A549 (cell line): ENCODE data around the gene OPA1.

Experiments
- EP300 ChIP-seq, 2 experiments: fragments of >200 bp; sonication (Bioruptor Twin); formaldehyde crosslinking; IDR thresholded peaks; 2 replicates in 1 of 2; 3 replicates in 1 of 2; pipeline ENCODE4 v1.6.1; 2016 to 2017
- ESRRA ChIP-seq: fragments of 150-350 bp; IDR thresholded peaks from 2 replicates; pipeline ENCODE4 v1.6.1; 2014; ENCODE audit warnings: mild to moderate bottlenecking, low read length, borderline replicate concordance
- JUN ChIP-seq, 2 experiments: fragments of >200 bp; sonication (Bioruptor Twin); formaldehyde crosslinking; IDR thresholded peaks; 2 replicates in 1 of 2; 3 replicates in 1 of 2; pipeline ENCODE4 v1.6.1; 2016 to 2017
- KDM1A ChIP-seq: fragments of 200-600 bp; sonication (generic); IDR thresholded peaks from 2 replicates; pipeline ENCODE4 v1.6.1; 2016; ENCODE audit warnings: low read depth, mild to moderate bottlenecking
- POLR2AphosphoS2 ChIP-seq: conservative IDR thresholded peaks from 2 replicates; pipeline ENCODE4 v1.6.1; 2012; ENCODE audit warnings: low read length, improper control_type of control experiment, inconsistent platforms
- TF ChIP-seq, protein P1 (sequence below): fragments of >200 bp; sonication (Bioruptor Twin); formaldehyde crosslinking; IDR thresholded peaks from 3 replicates; pipeline ENCODE4 v1.5.1; 2016
- TF ChIP-seq, protein P2 (sequence below): fragments of >200 bp; sonication (Bioruptor Twin); formaldehyde crosslinking; IDR thresholded peaks from 3 replicates; pipeline ENCODE4 v1.6.1; 2016
- TF ChIP-seq, protein P3 (sequence below): fragments of 150-350 bp; IDR thresholded peaks from 2 replicates; pipeline ENCODE4 v1.6.1; 2014; ENCODE audit warnings: low read depth, mild to moderate bottlenecking, low read length
- TF ChIP-seq, protein P4 (sequence below): IDR thresholded peaks from 2 replicates; pipeline ENCODE4 v1.6.1; 2012
- TF ChIP-seq, protein P5 (sequence below): IDR thresholded peaks from 2 replicates; pipeline ENCODE4 v1.6.1; 2012
- TF ChIP-seq, protein P6 (sequence below): fragments of 450-650 bp; IDR thresholded peaks from 2 replicates; pipeline ENCODE4 v1.6.1; 2014; ENCODE audit warnings: antibody characterized with exemption

DNA sequence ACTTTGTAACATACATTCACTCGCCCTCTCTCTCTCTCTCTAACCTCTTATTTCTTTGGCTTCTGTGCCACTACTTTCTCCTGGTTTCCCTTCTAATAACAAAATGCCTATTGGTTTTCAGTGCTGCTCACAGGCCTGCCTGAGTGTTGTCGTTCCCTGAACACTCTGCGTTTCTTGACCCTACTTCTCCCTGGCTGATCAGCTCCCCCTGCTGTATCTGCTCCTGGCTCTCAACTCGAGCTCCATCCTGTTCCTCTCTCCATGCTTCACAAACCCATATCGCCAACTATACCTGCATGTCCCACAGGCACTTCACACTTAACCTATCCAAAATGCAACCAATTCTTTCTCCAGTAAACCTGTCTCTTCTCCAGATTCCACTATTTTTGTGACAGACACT is 111.4 kb downstream of the OPA1 start:
- TF ChIP-seq, protein P1, sequence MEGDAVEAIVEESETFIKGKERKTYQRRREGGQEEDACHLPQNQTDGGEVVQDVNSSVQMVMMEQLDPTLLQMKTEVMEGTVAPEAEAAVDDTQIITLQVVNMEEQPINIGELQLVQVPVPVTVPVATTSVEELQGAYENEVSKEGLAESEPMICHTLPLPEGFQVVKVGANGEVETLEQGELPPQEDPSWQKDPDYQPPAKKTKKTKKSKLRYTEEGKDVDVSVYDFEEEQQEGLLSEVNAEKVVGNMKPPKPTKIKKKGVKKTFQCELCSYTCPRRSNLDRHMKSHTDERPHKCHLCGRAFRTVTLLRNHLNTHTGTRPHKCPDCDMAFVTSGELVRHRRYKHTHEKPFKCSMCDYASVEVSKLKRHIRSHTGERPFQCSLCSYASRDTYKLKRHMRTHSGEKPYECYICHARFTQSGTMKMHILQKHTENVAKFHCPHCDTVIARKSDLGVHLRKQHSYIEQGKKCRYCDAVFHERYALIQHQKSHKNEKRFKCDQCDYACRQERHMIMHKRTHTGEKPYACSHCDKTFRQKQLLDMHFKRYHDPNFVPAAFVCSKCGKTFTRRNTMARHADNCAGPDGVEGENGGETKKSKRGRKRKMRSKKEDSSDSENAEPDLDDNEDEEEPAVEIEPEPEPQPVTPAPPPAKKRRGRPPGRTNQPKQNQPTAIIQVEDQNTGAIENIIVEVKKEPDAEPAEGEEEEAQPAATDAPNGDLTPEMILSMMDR, result no peak
- TF ChIP-seq ESRRA, result no peak
- TF ChIP-seq EP300 (IDR thresholded peaks at IDR 0.05), result no peak
- TF ChIP-seq, protein P2, sequence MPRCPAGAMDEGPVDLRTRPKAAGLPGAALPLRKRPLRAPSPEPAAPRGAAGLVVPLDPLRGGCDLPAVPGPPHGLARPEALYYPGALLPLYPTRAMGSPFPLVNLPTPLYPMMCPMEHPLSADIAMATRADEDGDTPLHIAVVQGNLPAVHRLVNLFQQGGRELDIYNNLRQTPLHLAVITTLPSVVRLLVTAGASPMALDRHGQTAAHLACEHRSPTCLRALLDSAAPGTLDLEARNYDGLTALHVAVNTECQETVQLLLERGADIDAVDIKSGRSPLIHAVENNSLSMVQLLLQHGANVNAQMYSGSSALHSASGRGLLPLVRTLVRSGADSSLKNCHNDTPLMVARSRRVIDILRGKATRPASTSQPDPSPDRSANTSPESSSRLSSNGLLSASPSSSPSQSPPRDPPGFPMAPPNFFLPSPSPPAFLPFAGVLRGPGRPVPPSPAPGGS, result no peak
- TF ChIP-seq, protein P3, sequence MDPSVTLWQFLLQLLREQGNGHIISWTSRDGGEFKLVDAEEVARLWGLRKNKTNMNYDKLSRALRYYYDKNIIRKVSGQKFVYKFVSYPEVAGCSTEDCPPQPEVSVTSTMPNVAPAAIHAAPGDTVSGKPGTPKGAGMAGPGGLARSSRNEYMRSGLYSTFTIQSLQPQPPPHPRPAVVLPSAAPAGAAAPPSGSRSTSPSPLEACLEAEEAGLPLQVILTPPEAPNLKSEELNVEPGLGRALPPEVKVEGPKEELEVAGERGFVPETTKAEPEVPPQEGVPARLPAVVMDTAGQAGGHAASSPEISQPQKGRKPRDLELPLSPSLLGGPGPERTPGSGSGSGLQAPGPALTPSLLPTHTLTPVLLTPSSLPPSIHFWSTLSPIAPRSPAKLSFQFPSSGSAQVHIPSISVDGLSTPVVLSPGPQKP, result no peak
- TF ChIP-seq, protein P4, sequence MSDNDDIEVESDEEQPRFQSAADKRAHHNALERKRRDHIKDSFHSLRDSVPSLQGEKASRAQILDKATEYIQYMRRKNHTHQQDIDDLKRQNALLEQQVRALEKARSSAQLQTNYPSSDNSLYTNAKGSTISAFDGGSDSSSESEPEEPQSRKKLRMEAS, result no peak
- TF ChIP-seq JUN (IDR thresholded peaks at IDR 0.05), result no peak
- TF ChIP-seq, protein P5, sequence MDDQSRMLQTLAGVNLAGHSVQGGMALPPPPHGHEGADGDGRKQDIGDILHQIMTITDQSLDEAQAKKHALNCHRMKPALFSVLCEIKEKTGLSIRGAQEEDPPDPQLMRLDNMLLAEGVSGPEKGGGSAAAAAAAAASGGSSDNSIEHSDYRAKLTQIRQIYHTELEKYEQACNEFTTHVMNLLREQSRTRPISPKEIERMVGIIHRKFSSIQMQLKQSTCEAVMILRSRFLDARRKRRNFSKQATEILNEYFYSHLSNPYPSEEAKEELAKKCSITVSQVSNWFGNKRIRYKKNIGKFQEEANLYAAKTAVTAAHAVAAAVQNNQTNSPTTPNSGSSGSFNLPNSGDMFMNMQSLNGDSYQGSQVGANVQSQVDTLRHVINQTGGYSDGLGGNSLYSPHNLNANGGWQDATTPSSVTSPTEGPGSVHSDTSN, result no peak
- TF ChIP-seq, protein P6, sequence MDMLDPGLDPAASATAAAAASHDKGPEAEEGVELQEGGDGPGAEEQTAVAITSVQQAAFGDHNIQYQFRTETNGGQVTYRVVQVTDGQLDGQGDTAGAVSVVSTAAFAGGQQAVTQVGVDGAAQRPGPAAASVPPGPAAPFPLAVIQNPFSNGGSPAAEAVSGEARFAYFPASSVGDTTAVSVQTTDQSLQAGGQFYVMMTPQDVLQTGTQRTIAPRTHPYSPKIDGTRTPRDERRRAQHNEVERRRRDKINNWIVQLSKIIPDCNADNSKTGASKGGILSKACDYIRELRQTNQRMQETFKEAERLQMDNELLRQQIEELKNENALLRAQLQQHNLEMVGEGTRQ, result no peak
- TF ChIP-seq KDM1A, result no peak
- no peak for TF ChIP-seq POLR2AphosphoS2
